Smooth muscle cell (in vitro differentiated cells): ENCODE results near the gene FASTKD3. TPM values are rescaled to one million over a fixed set of nuclear protein-coding genes. Genes with fewer than 3 reads are reported as not detected.

Source experiments
- DNase-seq: peaks from one replicate; lab custom pipeline; 2025; ENCODE audit not compliant: unreplicated experiment; lab: John Stamatoyannopoulos, UW
- H2AFZ ChIP-seq: fragments of 200-600 bp; sonication (generic); 2 replicates; pipeline ENCODE4 v1.6.0; 2016; ENCODE audit warnings: antibody characterized with exemption, low read depth, mild to moderate bottlenecking
- H3F3A ChIP-seq: fragments of 200-600 bp; sonication (generic); 2 replicates; pipeline ENCODE4 v1.6.0; 2017; ENCODE audit warnings: antibody characterized with exemption, low read depth
- H3K27ac ChIP-seq: fragments of 200-600 bp; sonication (generic); 2 replicates; pipeline ENCODE4 v1.5.1; 2016; ENCODE audit warnings: low read depth, mild to moderate bottlenecking
- H3K27me3 ChIP-seq: fragments of 200-600 bp; sonication (generic); 2 replicates; pipeline ENCODE4 v1.6.1; 2016; ENCODE audit warnings: low read depth, mild to moderate bottlenecking
- H3K36me3 ChIP-seq: fragments of 200-600 bp; sonication (generic); 2 replicates; pipeline ENCODE4 v1.5.1; 2016; ENCODE audit warnings: low read depth
- H3K4me1 ChIP-seq: fragments of 200-600 bp; sonication (generic); 2 replicates; pipeline ENCODE4 v1.5.1; 2016; ENCODE audit warnings: low read depth
- H3K4me2 ChIP-seq: fragments of 200-600 bp; sonication (generic); 2 replicates; pipeline ENCODE4 v1.6.0; 2016; ENCODE audit warnings: mild to moderate bottlenecking
- H3K4me3 ChIP-seq: fragments of 200-600 bp; sonication (generic); 2 replicates; pipeline ENCODE4 v1.5.1; 2016; ENCODE audit warnings: mild to moderate bottlenecking
- H3K79me2 ChIP-seq: fragments of 200-600 bp; sonication (generic); 2 replicates; pipeline ENCODE4 v1.6.0; 2016; ENCODE audit warnings: low read depth, mild to moderate bottlenecking
- H3K9ac ChIP-seq: fragments of 200-600 bp; sonication (generic); 2 replicates; pipeline ENCODE4 v1.6.0; 2016; ENCODE audit warnings: low read depth
- H3K9me3 ChIP-seq: fragments of 200-600 bp; sonication (generic); replicated peaks from 2 replicates; pipeline ENCODE4 v1.5.1; 2016; ENCODE audit warnings: low read depth
- H4K20me1 ChIP-seq: fragments of 200-600 bp; sonication (generic); 2 replicates; pipeline ENCODE4 v1.6.0; 2016; ENCODE audit warnings: low read depth
- CTCF ChIP-seq: fragments of 200-600 bp; sonication (generic); IDR thresholded peaks from 2 replicates; pipeline ENCODE4 v1.5.1; 2017; ENCODE audit warnings: borderline replicate concordance, mild to moderate bottlenecking, antibody characterized with exemption; ENCODE audit not compliant: insufficient read depth, poor library complexity, severe bottlenecking
- WGBS: methylation state at CpG from one replicate; pipeline ENCODE4 v1.1.7; 2016; ENCODE audit warnings: low lambda C conversion rate; 5-methylcytosine and 5-hydroxymethylcytosine counted together
- polyA plus RNA-seq: library from polyadenylated mRNA; unstranded; fragments of >200 nt; fragmentation: Nextera tagmentation; extraction: Ambion mirVana; gene quantifications from 2 replicates; pipeline ENCODE4 v1.2.1, GENCODE V29; 2016
- total RNA-seq: library from RNA; depleted of rRNA; stranded (reverse); fragments of >200 nt; gene quantifications from 2 replicates; pipeline ENCODE4 v1.2.3, GENCODE V29; 2014

Gene FASTKD3
- total and polyA plus RNA-seq, 2 experiments from 2014 or later: 12.6 to 16.5 TPM

GRCh38 chr5:7884491-7885267 is 15.8 kb upstream of the FASTKD3 start:
- H3K79me2 ChIP-seq: no peaks in the 10 kb centered on the region
- no peak for TF ChIP-seq CTCF
- no peaks in the 10 kb centered on the region for H3K9me3 ChIP-seq
- DNase-seq: no peak
- H4K20me1 ChIP-seq: peaks cover 3% of the 10 kb centered on the region
- peaks cover 7% of the 10 kb centered on the region for H3K36me3 ChIP-seq
- no peak overlapping the region for H2AFZ ChIP-seq
- no peaks in the 10 kb centered on the region for H3F3A ChIP-seq
- no peak overlapping the region for H3K4me2 ChIP-seq
- no peak overlapping the region for H3K9ac ChIP-seq
- no peaks in the 10 kb centered on the region for H3K27me3 ChIP-seq
- H3K4me3 ChIP-seq: no peak overlapping the region
- H3K27ac ChIP-seq: no peak overlapping the region
- no peaks in the 10 kb centered on the region for H3K4me1 ChIP-seq
- WGBS: 82% methylated on average over 5 of the region's 5 CpGs

DNA sequence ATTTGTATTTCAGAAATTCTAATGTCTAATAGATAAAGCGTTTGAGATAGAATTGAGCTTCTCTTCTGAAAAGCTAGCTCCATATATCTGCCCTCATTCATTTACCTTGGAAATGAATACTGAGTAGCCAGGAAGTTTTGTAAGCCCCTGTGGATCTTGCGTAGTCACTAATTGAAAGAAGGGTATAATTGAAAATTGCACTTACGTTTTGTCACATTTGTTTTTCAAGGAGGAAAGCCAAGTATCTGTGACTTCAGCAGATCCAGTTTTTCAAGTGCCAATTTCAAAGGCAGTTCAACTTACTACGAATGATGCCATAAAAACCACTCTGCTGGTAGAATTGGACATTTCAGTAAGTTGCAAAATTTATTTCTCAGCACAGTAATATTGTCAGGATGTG is 14.1 kb upstream of the FASTKD3 start:
- Histone ChIP-seq H3K9ac (no peak overlapping the region), H3K4me1 (no peaks in the 10 kb centered on the region), H3K4me3 (no peak overlapping the region), H4K20me1 (peaks cover 18% of the 10 kb centered on the region), H3K79me2 (peaks cover 3% of the 10 kb centered on the region), H3K36me3 (peaks cover 7% of the 10 kb centered on the region), H2AFZ (no peak overlapping the region), H3K27me3 (no peaks in the 10 kb centered on the region), H3F3A (peaks cover 2% of the 10 kb centered on the region), H3K27ac (no peak overlapping the region), H3K9me3 (no peaks in the 10 kb centered on the region), H3K4me2 (no peak overlapping the region)
- TF ChIP-seq CTCF: no peak
- DNase-seq: no peak
- 96% methylated on average over 4 of the region's 4 CpGs for WGBS

- 98% methylated on average over 2 of the region's 2 CpGs for WGBS
- H4K20me1 ChIP-seq: peaks cover 29% of the 10 kb centered on the region
- no peak overlapping the region for H3K27ac ChIP-seq
Observed at GRCh38 chr5:7881816-7882215, 13.0 kb upstream of the FASTKD3 start.

More at GRCh38 chr5:7881816-7882215, 13.0 kb upstream of the FASTKD3 start:
- H3K36me3 ChIP-seq: peaks cover 7% of the 10 kb centered on the region
- no peak for DNase-seq
- no peaks in the 10 kb centered on the region for H3K4me1 ChIP-seq
- H3K9ac ChIP-seq: no peak overlapping the region
- H3K27me3 ChIP-seq: no peaks in the 10 kb centered on the region
- H3F3A ChIP-seq: peaks cover 3% of the 10 kb centered on the region
- H3K4me3 ChIP-seq: no peak overlapping the region
- H3K9me3 ChIP-seq: no peaks in the 10 kb centered on the region
- no peak overlapping the region for H2AFZ ChIP-seq
- peaks cover 7% of the 10 kb centered on the region for H3K79me2 ChIP-seq
- TF ChIP-seq CTCF: no peak
- H3K4me2 ChIP-seq: no peak overlapping the region
